WERI-Rb-1 (cell line): ENCODE measurements around the gene ACHE.
"Not testable (repeated sequence)": the region's sequence is repeated elsewhere in the genome, so short reads cannot be mapped to it uniquely, and the experiment has no call there.

Experiments
- DNase-seq: peaks from one replicate; pipeline ENCODE4 v3.0.0-alpha.2; 2020
- H3K27ac ChIP-seq: fragments of 250-450 bp; sonication (Bioruptor Pico); 2 replicates; pipeline ENCODE4 v1.5.1; 2020; ENCODE audit warnings: mild to moderate bottlenecking, moderate library complexity
- H3K27me3 ChIP-seq: fragments of 250-450 bp; sonication (Bioruptor Pico); 2 replicates; pipeline ENCODE4 v1.5.1; 2021; ENCODE audit warnings: mild to moderate bottlenecking, low read depth, moderate library complexity; ENCODE audit not compliant: insufficient read depth, severe bottlenecking
- H3K36me3 ChIP-seq: fragments of 250-450 bp; sonication (Bioruptor Pico); 2 replicates; pipeline ENCODE4 v1.5.1; 2020; ENCODE audit warnings: mild to moderate bottlenecking, moderate library complexity
- H3K4me3 ChIP-seq: 2 replicates; pipeline ENCODE4 v1.5.1; 2011; ENCODE audit warnings: low read depth, mild to moderate bottlenecking, control low read depth, low read length
- H3K9me3 ChIP-seq: fragments of 250-450 bp; sonication (Bioruptor Pico); 2 replicates; pipeline ENCODE4 v1.5.1; 2021; ENCODE audit warnings: mild to moderate bottlenecking, moderate library complexity; ENCODE audit not compliant: severe bottlenecking
- CTCF ChIP-seq: IDR thresholded peaks from 2 replicates; pipeline ENCODE4 v1.5.1; 2011; ENCODE audit warnings: low read depth, mild to moderate bottlenecking, control low read depth, inconsistent platforms, low read length

The ACHE gene

GRCh38 chr7:100929808-100930174 lies 34.1 kb upstream of the ACHE start:
- TF ChIP-seq CTCF, result no peak
- H3K27ac ChIP-seq, result no peak overlapping the region
- H3K36me3 ChIP-seq, result no peaks in the 10 kb centered on the region
- H3K4me3 ChIP-seq, result no peak overlapping the region
- H3K9me3 ChIP-seq, result peaks cover 15% of the 10 kb centered on the region
- DNase-seq, result no peak
- H3K27me3 ChIP-seq, result peaks cover 57% of the 10 kb centered on the region

GRCh38 chr7:100923616-100924015 lies 27.9 kb upstream of the ACHE start:
- DNase-seq, result peak; percentile 58
- H3K9me3 ChIP-seq, result not testable (repeated sequence)
- peaks cover 15% of the 10 kb centered on the region for H3K27me3 ChIP-seq

GRCh38 chr7:100921039-100921438 lies 25.4 kb upstream of the ACHE start:
- TF ChIP-seq CTCF, result no peak
- Histone ChIP-seq H3K27me3 (peaks cover 19% of the 10 kb centered on the region), H3K27ac (no peak overlapping the region), H3K4me3 (no peak overlapping the region), H3K9me3 (no peaks in the 10 kb centered on the region), H3K36me3 (no peaks in the 10 kb centered on the region)
- no peak for DNase-seq

More at GRCh38 chr7:100923616-100924015, 27.9 kb upstream of the ACHE start:
- H3K4me3 ChIP-seq, H3K36me3 ChIP-seq, H3K27ac ChIP-seq: not testable (repeated sequence)

- DNase-seq, H3K36me3 ChIP-seq, H3K4me3 ChIP-seq, H3K9me3 ChIP-seq, H3K27ac ChIP-seq: not testable (repeated sequence)
- H3K27me3 ChIP-seq, result peaks cover 20% of the 10 kb centered on the region
Measured at GRCh38 chr7:100919779-100920437, 24.2 kb upstream of the ACHE start.

- H3K4me3 ChIP-seq, H3K36me3 ChIP-seq, H3K9me3 ChIP-seq, H3K27ac ChIP-seq, DNase-seq: not testable (repeated sequence)
- H3K27me3 ChIP-seq, result peaks cover 26% of the 10 kb centered on the region
Measured at GRCh38 chr7:100919335-100919734, 23.6 kb upstream of the ACHE start.

- TF ChIP-seq CTCF, result no peak
- Histone ChIP-seq H3K27me3 (peaks cover 36% of the 10 kb centered on the region), H3K27ac (no peak overlapping the region), H3K4me3 (no peak overlapping the region), H3K9me3 (no peaks in the 10 kb centered on the region), H3K36me3 (no peaks in the 10 kb centered on the region)
- DNase-seq, result no peak
Measured at GRCh38 chr7:100914879-100915447, 19.3 kb upstream of the ACHE start.

- DNase-seq, result no peak
- no peak for TF ChIP-seq CTCF
- H3K4me3 ChIP-seq, result no peak overlapping the region
- H3K36me3 ChIP-seq, result no peaks in the 10 kb centered on the region
- H3K27ac ChIP-seq, result no peak overlapping the region
- peaks cover 37% of the 10 kb centered on the region for H3K27me3 ChIP-seq
- no peaks in the 10 kb centered on the region for H3K9me3 ChIP-seq
Measured at GRCh38 chr7:100914208-100914878, 18.7 kb upstream of the ACHE start.
